ENCODE measurements around the gene S1PR1.

GRCh38 chr1:101194746-101195145, 42.1 kb upstream of the S1PR1 start:
- TF ChIP-seq EZH2 (IDR thresholded peaks at IDR 0.05) (no peak), EZH2phosphoT487 (IDR thresholded peaks at IDR 0.05) (no peak)
- TF ChIP-seq, protein P1, sequence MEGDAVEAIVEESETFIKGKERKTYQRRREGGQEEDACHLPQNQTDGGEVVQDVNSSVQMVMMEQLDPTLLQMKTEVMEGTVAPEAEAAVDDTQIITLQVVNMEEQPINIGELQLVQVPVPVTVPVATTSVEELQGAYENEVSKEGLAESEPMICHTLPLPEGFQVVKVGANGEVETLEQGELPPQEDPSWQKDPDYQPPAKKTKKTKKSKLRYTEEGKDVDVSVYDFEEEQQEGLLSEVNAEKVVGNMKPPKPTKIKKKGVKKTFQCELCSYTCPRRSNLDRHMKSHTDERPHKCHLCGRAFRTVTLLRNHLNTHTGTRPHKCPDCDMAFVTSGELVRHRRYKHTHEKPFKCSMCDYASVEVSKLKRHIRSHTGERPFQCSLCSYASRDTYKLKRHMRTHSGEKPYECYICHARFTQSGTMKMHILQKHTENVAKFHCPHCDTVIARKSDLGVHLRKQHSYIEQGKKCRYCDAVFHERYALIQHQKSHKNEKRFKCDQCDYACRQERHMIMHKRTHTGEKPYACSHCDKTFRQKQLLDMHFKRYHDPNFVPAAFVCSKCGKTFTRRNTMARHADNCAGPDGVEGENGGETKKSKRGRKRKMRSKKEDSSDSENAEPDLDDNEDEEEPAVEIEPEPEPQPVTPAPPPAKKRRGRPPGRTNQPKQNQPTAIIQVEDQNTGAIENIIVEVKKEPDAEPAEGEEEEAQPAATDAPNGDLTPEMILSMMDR (IDR thresholded peaks at IDR 0.05) = no peak
